ENCODE measurements around the gene SAT1.
"Not testable (repeated sequence)": the region's sequence is repeated elsewhere in the genome, so short reads cannot be mapped to it uniquely, and the experiment has no call there.

The SAT1 gene

GRCh38 chrX:23765449-23765848, 17.5 kb upstream of the SAT1 start:
- H3K27ac ChIP-seq: no peak overlapping the region
- no peak for TF ChIP-seq CTCF (conservative IDR thresholded peaks at IDR 0.05)
- TF ChIP-seq ZFX (IDR thresholded peaks at IDR 0.05): no peak

DNA sequence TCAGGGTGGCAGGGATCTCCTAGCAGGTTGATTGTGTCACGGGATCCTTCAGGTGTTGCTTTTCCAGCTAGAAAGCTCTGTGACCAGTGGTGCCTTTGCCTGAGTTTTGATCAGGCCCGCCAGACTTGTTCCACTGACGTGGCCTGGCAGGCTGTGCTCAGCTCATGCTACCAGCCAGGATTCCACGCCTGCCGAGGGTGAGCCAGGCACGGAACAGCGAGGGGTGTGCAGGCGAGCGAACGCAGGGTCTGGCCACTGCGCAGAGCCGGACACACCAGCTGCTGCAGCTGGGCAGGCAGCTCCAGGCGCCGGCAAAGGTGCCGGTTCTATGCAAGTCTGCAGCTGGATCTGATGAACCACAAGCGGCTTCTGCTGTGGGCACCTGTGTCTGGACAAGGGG, 17.1 kb upstream of the SAT1 start:
- TF ChIP-seq CTCF (conservative IDR thresholded peaks at IDR 0.05) (no peak), ZFX (IDR thresholded peaks at IDR 0.05) (no peak)
- H3K27ac ChIP-seq: no peak overlapping the region

- no peak overlapping the region for H3K27ac ChIP-seq
- TF ChIP-seq CTCF (conservative IDR thresholded peaks at IDR 0.05): no peak
- no peak for TF ChIP-seq ZFX (IDR thresholded peaks at IDR 0.05)
Measured at GRCh38 chrX:23766650-23767551, 16.1 kb upstream of the SAT1 start.

GRCh38 chrX:23770142-23770541, 12.8 kb upstream of the SAT1 start:
- no peak overlapping the region for H3K27ac ChIP-seq
- no peak for TF ChIP-seq CTCF (conservative IDR thresholded peaks at IDR 0.05)

GRCh38 chrX:23771086-23771485, 11.9 kb upstream of the SAT1 start:
- not testable (repeated sequence) for H3K27ac ChIP-seq

GRCh38 chrX:23773601-23774175, 9.3 kb upstream of the SAT1 start:
- no peak overlapping the region for H3K27ac ChIP-seq
- TF ChIP-seq ZFX (IDR thresholded peaks at IDR 0.05) (no peak), CTCF (conservative IDR thresholded peaks at IDR 0.05) (no peak)

GRCh38 chrX:23776363-23776762, 6.6 kb upstream of the SAT1 start:
- H3K27ac ChIP-seq: no peak overlapping the region
- no peak for TF ChIP-seq CTCF (conservative IDR thresholded peaks at IDR 0.05)
- TF ChIP-seq ZFX (IDR thresholded peaks at IDR 0.05): no peak
